ENCODE data around the gene PLCH2.

PLCH2 gene

GRCh38 chr1:2446394-2446793 lies 29.7 kb upstream of the PLCH2 start:
- Histone ChIP-seq H3K27ac (ENCODE audit: low read length) (no peak overlapping the region), H3K36me3 (ENCODE audit: insufficient read depth, low read length) (no peaks in the 10 kb centered on the region), H3K4me1 (ENCODE audit: insufficient read depth, low read length) (no peaks in the 10 kb centered on the region), H3K27me3 (ENCODE audit: insufficient read depth, low read length, poor library complexity) (no peaks in the 10 kb centered on the region), H4K20me1 (ENCODE audit: insufficient read depth, low read length) (peaks cover 3% of the 10 kb centered on the region; the same call in 1 of the 2 replicates), H3K9me3 (ENCODE audit: insufficient read depth, low read length, severe bottlenecking) (no peaks in the 10 kb centered on the region), H3K9ac (ENCODE audit: low read depth, low read length) (no peak overlapping the region), H3K4me3 (ENCODE audit: low read depth in 1 of 2, low read length in 2 of 2) (no peak overlapping the region), H3K79me2 (ENCODE audit: insufficient read depth, low read length) (no peaks in the 10 kb centered on the region), H2AFZ (ENCODE audit: low read depth, low read length) (no peak overlapping the region), H3K4me2 (ENCODE audit: insufficient read depth, low read length) (no peak overlapping the region)
- DNase-seq (no peak), ATAC-seq (ENCODE audit: insufficient read depth, low read depth) (no peak)
- TF ChIP-seq EZH2 (IDR thresholded peaks at IDR 0.05; ENCODE audit: borderline replicate concordance, low read depth, low read length, severe bottlenecking), result no peak
- TF ChIP-seq CTCF (IDR thresholded peaks at IDR 0.05; ENCODE audit: borderline replicate concordance, extremely low read depth, low read length, poor library complexity, severe bottlenecking), result no peak

DNA sequence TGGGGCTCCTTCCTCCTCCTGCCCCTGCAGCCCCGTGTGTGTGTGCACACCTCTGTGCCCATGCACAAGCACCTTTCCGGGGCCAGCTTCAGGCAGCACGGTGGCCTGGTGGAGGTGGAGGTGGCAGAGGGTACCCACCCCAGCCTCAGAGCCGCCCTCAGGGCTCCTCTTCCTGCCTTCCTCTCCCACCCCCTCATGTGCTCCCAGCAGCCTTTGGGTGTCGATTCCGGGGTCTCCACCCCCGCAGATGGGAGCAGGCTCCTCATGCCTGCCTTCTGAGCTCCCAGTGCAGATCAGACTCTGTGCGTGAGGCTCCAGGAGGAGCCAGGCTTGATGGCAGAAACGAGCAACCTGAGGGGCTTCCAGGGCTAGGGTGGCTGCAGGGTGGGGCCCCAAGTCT lies 29.2 kb upstream of the PLCH2 start:
- ATAC-seq (ENCODE audit: insufficient read depth, low read depth) (no peak), DNase-seq (no peak)
- no peak overlapping the region for H3K4me3 ChIP-seq (ENCODE audit: low read depth in 1 of 2, low read length in 2 of 2)
- H3K4me2 ChIP-seq (ENCODE audit: insufficient read depth, low read length), result no peak overlapping the region
- no peaks in the 10 kb centered on the region for H3K9me3 ChIP-seq (ENCODE audit: insufficient read depth, low read length, severe bottlenecking)
- no peak overlapping the region for H3K9ac ChIP-seq (ENCODE audit: low read depth, low read length)
- TF ChIP-seq EZH2 (IDR thresholded peaks at IDR 0.05; ENCODE audit: borderline replicate concordance, low read depth, low read length, severe bottlenecking), result no peak
- TF ChIP-seq CTCF (IDR thresholded peaks at IDR 0.05; ENCODE audit: borderline replicate concordance, extremely low read depth, low read length, poor library complexity, severe bottlenecking), result no peak
- H3K79me2 ChIP-seq (ENCODE audit: insufficient read depth, low read length), result no peaks in the 10 kb centered on the region
- no peak overlapping the region for H3K27ac ChIP-seq (ENCODE audit: low read length)
- no peaks in the 10 kb centered on the region for H3K27me3 ChIP-seq (ENCODE audit: insufficient read depth, low read length, poor library complexity)
- H3K36me3 ChIP-seq (ENCODE audit: insufficient read depth, low read length), result no peaks in the 10 kb centered on the region
- peaks cover 3% of the 10 kb centered on the region; the same call in 1 of the 2 replicates for H4K20me1 ChIP-seq (ENCODE audit: insufficient read depth, low read length)
- no peak overlapping the region for H2AFZ ChIP-seq (ENCODE audit: low read depth, low read length)
- no peaks in the 10 kb centered on the region for H3K4me1 ChIP-seq (ENCODE audit: insufficient read depth, low read length)

GRCh38 chr1:2447276-2448097 lies 28.6 kb upstream of the PLCH2 start:
- no peaks in the 10 kb centered on the region for H3K36me3 ChIP-seq (ENCODE audit: insufficient read depth, low read length)
- H3K4me2 ChIP-seq (ENCODE audit: insufficient read depth, low read length), result no peak overlapping the region
- H3K27me3 ChIP-seq (ENCODE audit: insufficient read depth, low read length, poor library complexity), result no peaks in the 10 kb centered on the region
- no peak overlapping the region for H3K9ac ChIP-seq (ENCODE audit: low read depth, low read length)
- TF ChIP-seq EZH2 (IDR thresholded peaks at IDR 0.05; ENCODE audit: borderline replicate concordance, low read depth, low read length, severe bottlenecking), result no peak
- no peak for TF ChIP-seq CTCF (IDR thresholded peaks at IDR 0.05; ENCODE audit: borderline replicate concordance, extremely low read depth, low read length, poor library complexity, severe bottlenecking)
- no peaks in the 10 kb centered on the region for H3K4me1 ChIP-seq (ENCODE audit: insufficient read depth, low read length)
- ATAC-seq (ENCODE audit: insufficient read depth, low read depth) (no peak), DNase-seq (no peak)
- peaks cover 3% of the 10 kb centered on the region; the same call in 1 of the 2 replicates for H4K20me1 ChIP-seq (ENCODE audit: insufficient read depth, low read length)
- no peak overlapping the region for H3K4me3 ChIP-seq (ENCODE audit: low read depth in 1 of 2, low read length in 2 of 2)
- no peak overlapping the region for H3K27ac ChIP-seq (ENCODE audit: low read length)
- no peaks in the 10 kb centered on the region for H3K9me3 ChIP-seq (ENCODE audit: insufficient read depth, low read length, severe bottlenecking)
- H3K79me2 ChIP-seq (ENCODE audit: insufficient read depth, low read length), result no peaks in the 10 kb centered on the region
- H2AFZ ChIP-seq (ENCODE audit: low read depth, low read length), result no peak overlapping the region

All from DND-41 (cell line).